H1 (cell line): ENCODE results near the gene MMEL1. TPM values are rescaled to one million over a fixed set of nuclear protein-coding genes. Genes with fewer than 3 reads are reported as not detected.

ENCODE experiments used
- CTCF ChIA-PET: fragments of 300-600 bp; sonication (Branson Sonifier 250); formaldehyde crosslinking; loops from one replicate; lab custom pipeline; 2021; ENCODE audit not compliant: partially characterized antibody; lab: Charles Lee
- POLR2A ChIA-PET: fragments of 300-600 bp; sonication (Branson Sonifier 250); formaldehyde crosslinking; loops from one replicate; lab custom pipeline; 2021; ENCODE audit warnings: inconsistent platforms; ENCODE audit not compliant: partially characterized antibody; lab: Charles Lee
- DNase-seq, 2 experiments: peaks; one replicate each; pipeline versions ENCODE4 v3.0.0 to v3.0.0-alpha.2; 2010 to 2022; ENCODE audit warnings: low spot score in 2 of 2, low read depth in 1 of 2, mixed read lengths in 1 of 2
- FAIRE-seq: peaks from 2 replicates; lab custom pipeline; 2011; peaks lifted over from hg19 to GRCh38; lab: Jason Lieb, UNC
- H2AFZ ChIP-seq: 2 replicates; pipeline ENCODE4 v1.8.1; 2012; ENCODE audit warnings: low read length, inconsistent platforms
- H2AK5ac ChIP-seq: 2 replicates; pipeline ENCODE4 v1.6.1; 2013; ENCODE audit warnings: low read depth, low read length
- H2BK120ac ChIP-seq: replicated peaks from 2 replicates; pipeline ENCODE3; 2013; ENCODE audit warnings: low read depth, low read length, inconsistent platforms
- H2BK12ac ChIP-seq: 2 replicates; pipeline ENCODE4 v1.6.1; 2013; ENCODE audit warnings: low read depth, low read length
- H2BK15ac ChIP-seq: 2 replicates; pipeline ENCODE4 v1.6.1; 2013; ENCODE audit warnings: low read length
- H2BK20ac ChIP-seq: 2 replicates; pipeline ENCODE4 v1.6.1; 2013; ENCODE audit warnings: low read length
- H2BK5ac ChIP-seq: 2 replicates; pipeline ENCODE4 v1.6.1; 2013; ENCODE audit warnings: low read depth, low read length
- H3K14ac ChIP-seq: 2 replicates; pipeline ENCODE4 v1.6.1; 2013; ENCODE audit warnings: inconsistent platforms; ENCODE audit not compliant: insufficient read length
- H3K18ac ChIP-seq: 2 replicates; pipeline ENCODE4 v1.6.1; 2013; ENCODE audit warnings: low read length; ENCODE audit errors: extremely low read depth
- H3K23ac ChIP-seq: 2 replicates; pipeline ENCODE4 v1.6.1; 2013; ENCODE audit warnings: inconsistent platforms; ENCODE audit not compliant: insufficient read length
- H3K23me2 ChIP-seq: 2 replicates; pipeline ENCODE4 v1.6.1; 2013; ENCODE audit warnings: low read depth, low read length
- H3K27ac ChIP-seq: 2 replicates; pipeline ENCODE4 v1.6.1; 2011; ENCODE audit warnings: low read depth, low read length, inconsistent platforms
- H3K27me3 ChIP-seq, 4 experiments: replicated peaks in 1 of 4; 1 replicate in 1 of 4; 2 replicates in 3 of 4; pipeline versions ENCODE4 v1.6.1 to v1.8.1; 2011 to 2013; ENCODE audit warnings: low read length in 3 of 4, mild to moderate bottlenecking in 3 of 4, inconsistent platforms in 2 of 4, mixed read lengths in 2 of 4, moderate library complexity in 1 of 4; ENCODE audit not compliant: control insufficient read depth in 3 of 4, insufficient read depth in 3 of 4; ENCODE audit errors: extremely low read depth in 1 of 4
- H3K36me3 ChIP-seq, 4 experiments: 2 replicates each; pipeline versions ENCODE4 v1.6.1 to v1.8.1; 2011 to 2013; ENCODE audit warnings: mild to moderate bottlenecking in 4 of 4, low read length in 3 of 4, moderate library complexity in 2 of 4, control low read depth in 1 of 4, inconsistent platforms in 1 of 4; ENCODE audit not compliant: insufficient read depth in 4 of 4, control insufficient read depth in 2 of 4
- H3K4ac ChIP-seq: replicated peaks from 2 replicates; pipeline ENCODE3; 2013; ENCODE audit warnings: low read length, low read depth, mixed read lengths, inconsistent platforms; ENCODE audit not compliant: insufficient read length
- H3K4me1 ChIP-seq, 4 experiments: replicated peaks in 1 of 4; 1 replicate in 1 of 4; 2 replicates in 3 of 4; pipeline versions ENCODE4 v1.6.1 to v1.8.1; 2011 to 2013; ENCODE audit warnings: low read length in 3 of 4, inconsistent platforms in 2 of 4, mixed read lengths in 1 of 4; ENCODE audit not compliant: insufficient read depth in 4 of 4, control insufficient read depth in 3 of 4
- H3K4me2 ChIP-seq, 2 experiments: 2 replicates each; pipeline versions ENCODE4 v1.6.1 to v1.8.1; 2011 to 2013; ENCODE audit warnings: low read depth in 2 of 2, low read length in 2 of 2, control low read depth in 1 of 2, inconsistent platforms in 1 of 2, mild to moderate bottlenecking in 1 of 2; ENCODE audit not compliant: insufficient read depth in 1 of 2
- H3K4me3 ChIP-seq, 4 experiments: fragments of 200-600, 300-600 bp in 1 of 4; sonication (generic), shearing (Covaris generic), sonication (Bioruptor Twin) in 1 of 4; 2 replicates each; pipeline versions ENCODE4 v1.5.1 to v1.8.1; 2011 to 2016; ENCODE audit warnings: low read length in 4 of 4, low read depth in 3 of 4, control low read depth in 2 of 4, inconsistent platforms in 2 of 4, mild to moderate bottlenecking in 2 of 4, mixed read lengths in 1 of 4, moderate library complexity in 1 of 4; ENCODE audit not compliant: insufficient read depth in 2 of 4; ENCODE audit errors: extremely low read depth in 1 of 4
- H3K56ac ChIP-seq: replicated peaks from 2 replicates; pipeline ENCODE3; 2013; ENCODE audit warnings: low read depth, mild to moderate bottlenecking, mixed read lengths, low read length, inconsistent platforms; ENCODE audit not compliant: insufficient read length
- H3K79me1 ChIP-seq: 2 replicates; pipeline ENCODE4 v1.6.1; 2013; ENCODE audit warnings: low read depth, low read length, control low read depth
- H3K79me2 ChIP-seq, 2 experiments: 2 replicates each; pipeline versions ENCODE4 v1.6.1 to v1.8.1; 2012 to 2013; ENCODE audit warnings: low read length in 2 of 2, mild to moderate bottlenecking in 2 of 2, inconsistent platforms in 1 of 2; ENCODE audit not compliant: insufficient read depth in 2 of 2, control insufficient read depth in 1 of 2
- H3K9ac ChIP-seq, 4 experiments: replicated peaks in 1 of 4; 1 replicate in 1 of 4; 2 replicates in 3 of 4; pipeline versions ENCODE4 v1.6.1 to v1.8.1; 2011 to 2013; ENCODE audit warnings: low read depth in 3 of 4, low read length in 3 of 4, control low read depth in 2 of 4, mild to moderate bottlenecking in 2 of 4, moderate library complexity in 2 of 4, inconsistent platforms in 1 of 4; ENCODE audit errors: extremely low read depth in 1 of 4
- H3K9me3 ChIP-seq, 2 experiments: 2 replicates each; pipeline versions ENCODE4 v1.6.1 to v1.8.1; 2012 to 2013; ENCODE audit warnings: mild to moderate bottlenecking in 2 of 2, moderate library complexity in 2 of 2, control low read depth in 1 of 2, inconsistent platforms in 1 of 2, low read depth in 1 of 2, low read length in 1 of 2, mixed read lengths in 1 of 2; ENCODE audit not compliant: insufficient read depth in 2 of 2
- H4K20me1 ChIP-seq, 2 experiments: replicated peaks in 1 of 2; 2 replicates each; pipeline versions ENCODE3 to v1.8.1; 2011 to 2013; ENCODE audit warnings: inconsistent platforms in 2 of 2, low read length in 2 of 2, mild to moderate bottlenecking in 1 of 2; ENCODE audit not compliant: insufficient read depth in 2 of 2, control insufficient read depth in 1 of 2
- H4K5ac ChIP-seq: 2 replicates; pipeline ENCODE4 v1.6.1; 2013; ENCODE audit warnings: low read length, low read depth, mixed read lengths, inconsistent platforms; ENCODE audit not compliant: insufficient read length
- H4K8ac ChIP-seq: 2 replicates; pipeline ENCODE4 v1.8.0; 2013; ENCODE audit warnings: mild to moderate bottlenecking, moderate library complexity, low read length, inconsistent platforms; ENCODE audit not compliant: insufficient read depth; ENCODE audit errors: extremely low read depth
- H4K91ac ChIP-seq: replicated peaks from 2 replicates; pipeline ENCODE3; 2013; ENCODE audit warnings: low read length, mixed read lengths, inconsistent platforms; ENCODE audit not compliant: insufficient read length
- CBX5 ChIP-seq: fragments of 300-800, 300-1000 bp; sonication (generic); IDR thresholded peaks from 2 replicates; pipeline ENCODE4 v1.7.1; 2016; ENCODE audit warnings: antibody characterized with exemption, low read length, low read depth
- CHD1 ChIP-seq: IDR thresholded peaks from 2 replicates; pipeline ENCODE4 v1.6.1; 2012; ENCODE audit warnings: low read depth, low read length, improper control_type of control experiment
- FOSL1 ChIP-seq: IDR thresholded peaks from 2 replicates; pipeline ENCODE4 v1.6.1; 2011; ENCODE audit warnings: mild to moderate bottlenecking, low read depth, low read length, moderate library complexity; ENCODE audit not compliant: insufficient read depth
- NRF1 ChIP-seq: IDR thresholded peaks from 2 replicates; pipeline ENCODE4 v1.6.1; 2011; ENCODE audit warnings: mild to moderate bottlenecking, low read depth, low read length, improper control_type of control experiment
- POLR2A ChIP-seq, 2 experiments: IDR thresholded peaks; 1 replicate in 1 of 2; 2 replicates in 1 of 2; pipeline ENCODE4 v1.6.1; 2011; ENCODE audit warnings: low read depth in 2 of 2, low read length in 2 of 2, mild to moderate bottlenecking in 2 of 2; ENCODE audit errors: control extremely low read depth in 1 of 2
- POLR2AphosphoS5 ChIP-seq: IDR thresholded peaks from 2 replicates; pipeline ENCODE4 v1.6.1; 2011; ENCODE audit warnings: low read depth, low read length
- POU5F1 ChIP-seq: IDR thresholded peaks from 2 replicates; pipeline ENCODE4 v1.6.1; 2011; ENCODE audit warnings: low read depth, mild to moderate bottlenecking, low read length, moderate library complexity
- RBBP5 ChIP-seq: IDR thresholded peaks from 2 replicates; pipeline ENCODE4 v1.7.1; 2012; ENCODE audit warnings: low read depth, mild to moderate bottlenecking, inconsistent platforms, low read length, moderate library complexity, borderline replicate concordance
- SAP30 ChIP-seq: fragments of 300-600 bp; sonication (generic); IDR thresholded peaks from 2 replicates; pipeline ENCODE4 v1.7.1; 2012; ENCODE audit warnings: low read length, moderate library complexity, mild to moderate bottlenecking, inconsistent platforms; ENCODE audit not compliant: insufficient read depth, insufficient replicate concordance
- SIRT6 ChIP-seq: IDR thresholded peaks from one replicate; pipeline ENCODE4 v1.7.1; 2012; ENCODE audit warnings: low read length, inconsistent platforms
- TBP ChIP-seq: IDR thresholded peaks from 2 replicates; pipeline ENCODE4 v1.6.1; 2011; ENCODE audit warnings: low read depth, low read length, improper control_type of control experiment
- WGBS, 2 experiments: shearing (Covaris generic) in 1 of 2; methylation state at CpG; one replicate each; pipeline versions ENCODE4 v1.1.6 to v1.1.7; 2013 to 2015; ENCODE audit warnings: low lambda C conversion rate in 2 of 2, mixed read lengths in 2 of 2, inconsistent platforms in 1 of 2, low coverage in 1 of 2, missing lambda C conversion rate in 1 of 2; ENCODE audit not compliant: insufficient replicate concordance in 2 of 2, insufficient coverage in 1 of 2, insufficient read length in 1 of 2; ENCODE audit errors: extremely low coverage in 1 of 2, missing lambda C conversion rate in 1 of 2; 5-methylcytosine and 5-hydroxymethylcytosine counted together
- polyA plus RNA-seq, 7 experiments: library from polyadenylated mRNA; depleted of rRNA in 3 of 7; stranded (reverse) in 5 of 7; unstranded in 2 of 7; fragments of >200 nt in 5 of 7; fragments of 200-250 nt in 2 of 7; gene quantifications; 1 replicate in 5 of 7; 2 replicates in 1 of 7; 4 replicates in 1 of 7; pipeline versions ENCODE4 v1.2.1 to v1.2.3, GENCODE V29; 2011 to 2013; ENCODE audit warnings: missing spikeins in 2 of 7, mixed read lengths in 2 of 7
- total RNA-seq: library from RNA; stranded (reverse); fragmentation: NEBNext Ultra II Directional; extraction: Animal tissue kit (Norgen Biotek cat#: 25700); gene quantifications from 2 replicates; pipeline ENCODE4 v1.2.1, GENCODE V29; 2021

MMEL1 gene
- total and polyA plus RNA-seq, 2 of the 8 experiments (the other 6 are each of a cell fraction or from before 2014, with no cell fraction given) = 0.91 to 1.7 TPM

DNA sequence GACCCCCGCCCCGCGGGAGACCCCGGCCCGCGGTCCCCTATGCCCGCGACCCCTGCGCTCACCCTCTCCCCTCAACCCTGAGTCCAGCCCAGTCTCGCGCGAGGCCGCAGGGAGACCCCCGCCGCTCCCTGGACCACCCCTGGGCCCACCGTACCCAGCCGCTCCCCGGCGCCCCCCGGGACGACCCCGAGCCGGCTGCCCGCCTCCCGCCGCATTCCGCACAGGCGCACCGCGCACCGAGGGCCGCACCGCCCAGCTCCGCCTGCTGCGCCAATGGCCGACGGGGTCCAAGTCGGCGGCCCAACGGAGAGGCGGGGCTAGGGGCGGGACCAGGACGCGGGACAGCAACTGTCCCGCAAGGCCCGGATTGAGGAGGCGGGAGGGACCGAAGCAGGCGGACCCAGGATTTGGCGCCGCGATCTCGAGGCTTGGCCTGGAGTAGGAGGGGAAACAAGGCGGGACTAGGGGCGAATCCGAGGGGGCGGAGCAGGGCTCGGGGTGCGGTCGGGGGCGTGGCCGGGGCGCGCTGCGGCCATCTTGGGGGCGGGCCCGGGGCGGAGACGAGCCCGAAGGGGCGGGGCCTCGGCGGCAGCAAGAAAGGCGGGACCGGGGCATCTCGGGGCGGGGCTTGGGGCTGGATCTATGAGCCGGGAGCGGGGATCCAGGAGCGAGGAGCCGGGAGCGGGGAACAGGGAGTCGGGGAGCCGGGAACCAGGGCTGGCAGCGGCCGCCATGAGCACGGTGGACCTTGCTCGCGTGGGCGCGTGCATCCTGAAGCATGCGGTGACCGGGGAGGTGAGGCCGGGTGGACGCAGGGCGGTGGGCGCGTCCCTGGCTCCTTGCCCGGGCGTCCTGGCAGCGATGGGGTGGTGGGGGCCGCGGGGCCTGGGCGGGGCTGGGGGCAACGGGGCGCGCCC lies 46.4 kb downstream of the MMEL1 start, which contains the start of gene PRXL2B:
TSS of gene PRXL2B (plus strand) at position 624 of the 917 bp plus-strand sequence. CDS start at position 733, 109 bp downstream.
- Histone ChIP-seq H3K4ac (peak within 1 kb of the TSS; percentile 78), H3K4me3 (peak within 1 kb of the TSS; percentile 72 to 88 (median 79)), H2BK20ac (no peak within 1 kb of the TSS), H3K9me3 (peaks cover 0 to 6% of the 10 kb centered on the region in 2 experiments; a peak in 1 of 4 replicates), H4K5ac (peak within 1 kb of the TSS; percentile 81), H3K79me2 (no peaks in the 10 kb centered on the region), H2AFZ (peak within 1 kb of the TSS; percentile 10; the same call in 1 of the 2 replicates), H3K27ac (peak within 1 kb of the TSS; percentile 49; the same call in 1 of the 2 replicates), H2BK15ac (0 out of 2 replicates have a peak within 1 kb of the TSS, but pooled peaks have one; percentile 72), H2AK5ac (no peak within 1 kb of the TSS), H3K14ac (peak within 1 kb of the TSS; percentile 8), H2BK120ac (peak within 1 kb of the TSS; percentile 94), H3K56ac (peak within 1 kb of the TSS; percentile 82), H3K9ac (peak within 1 kb of the TSS; percentile 54 to 65 (median 60)), H4K8ac (peak within 1 kb of the TSS; percentile 93), H4K91ac (peak within 1 kb of the TSS; percentile 52), H2BK5ac (peak within 1 kb of the TSS; percentile 91; the same call in 1 of the 2 replicates), H2BK12ac (no peak within 1 kb of the TSS), H4K20me1 (peaks cover 2 to 3% of the 10 kb centered on the region in 2 experiments), H3K4me1 (peaks cover 0 to 25% (median 9%) of the 10 kb centered on the region in 4 experiments; a peak in 4 of 7 replicates), H3K36me3 (peaks cover 0 to 8% (median 0%) of the 10 kb centered on the region in 4 experiments; a peak in 1 of 8 replicates), H3K18ac (peak within 1 kb of the TSS; percentile 78), H3K79me1 (no peaks in the 10 kb centered on the region; the same call in 1 of the 2 replicates), H3K27me3 (no peaks in the 10 kb centered on the region), H3K4me2 (peak within 1 kb of the TSS; percentile 83 to 88), H3K23ac (no peak within 1 kb of the TSS), H3K23me2 (peaks cover 12% of the 10 kb centered on the region)
- POLR2A ChIA-PET = interaction anchor here (0.6 to 1.5 kb wide), 6 partner anchors 19 to 195 kb away, joined by 3 to 9 read pairs (median 4); partner anchors contain the start of genes MORN1, PANK4 and RER1
- 1% methylated on average over 29 of the region's 107 CpGs; no CpG with 5 or more reads in 1 of the 2 experiments for WGBS, 2 experiments
- CTCF ChIA-PET = interaction anchor here (0.8 to 4.5 kb wide), 2 partner anchors 8 to 25 kb away, joined by 3 to 24 read pairs; no protein-coding TSS in a partner anchor
- DNase-seq (peak; percentile 95 to 100), FAIRE-seq (no peak)
- TF ChIP-seq POU5F1 (no peak), RBBP5 (no peak), POLR2AphosphoS5 (peak; percentile 35; the same call in 1 of the 2 replicates), SAP30 (no peak), NRF1 (peak; percentile 43), TBP (no peak; the same call in 1 of the 2 replicates), SIRT6 (no peak), CHD1 (no peak), FOSL1 (no peak), CBX5 (no peak), POLR2A (IDR thresholded peaks at IDR 0.05; ENCODE audit: control extremely low read depth in 1 of 2, low read depth in 2 of 2, low read length in 2 of 2) (peak in 1 of 2 experiments; percentile 35; a peak in 1 of 3 replicates)
